A673 (cell line): ENCODE data around the gene PAQR4.

ENCODE experiments used
- EZH2 ChIP-seq: fragments of 200-600 bp; sonication (generic); IDR thresholded peaks from 2 replicates; pipeline ENCODE4 v1.6.1; 2017; ENCODE audit warnings: borderline replicate concordance, low read depth, mild to moderate bottlenecking, mixed read lengths, antibody characterized with exemption, low read length; ENCODE audit not compliant: poor library complexity, severe bottlenecking
- TF ChIP-seq, protein P1 (sequence below): fragments of 300-800, 200-600 bp; sonication (generic); conservative IDR thresholded peaks from 2 replicates; pipeline ENCODE4 v1.5.1; 2017; ENCODE audit warnings: low read depth, mild to moderate bottlenecking, antibody characterized with exemption, low read length, moderate library complexity, mixed read lengths

- no peak for TF ChIP-seq EZH2
- TF ChIP-seq, protein P1, sequence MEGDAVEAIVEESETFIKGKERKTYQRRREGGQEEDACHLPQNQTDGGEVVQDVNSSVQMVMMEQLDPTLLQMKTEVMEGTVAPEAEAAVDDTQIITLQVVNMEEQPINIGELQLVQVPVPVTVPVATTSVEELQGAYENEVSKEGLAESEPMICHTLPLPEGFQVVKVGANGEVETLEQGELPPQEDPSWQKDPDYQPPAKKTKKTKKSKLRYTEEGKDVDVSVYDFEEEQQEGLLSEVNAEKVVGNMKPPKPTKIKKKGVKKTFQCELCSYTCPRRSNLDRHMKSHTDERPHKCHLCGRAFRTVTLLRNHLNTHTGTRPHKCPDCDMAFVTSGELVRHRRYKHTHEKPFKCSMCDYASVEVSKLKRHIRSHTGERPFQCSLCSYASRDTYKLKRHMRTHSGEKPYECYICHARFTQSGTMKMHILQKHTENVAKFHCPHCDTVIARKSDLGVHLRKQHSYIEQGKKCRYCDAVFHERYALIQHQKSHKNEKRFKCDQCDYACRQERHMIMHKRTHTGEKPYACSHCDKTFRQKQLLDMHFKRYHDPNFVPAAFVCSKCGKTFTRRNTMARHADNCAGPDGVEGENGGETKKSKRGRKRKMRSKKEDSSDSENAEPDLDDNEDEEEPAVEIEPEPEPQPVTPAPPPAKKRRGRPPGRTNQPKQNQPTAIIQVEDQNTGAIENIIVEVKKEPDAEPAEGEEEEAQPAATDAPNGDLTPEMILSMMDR, result no peak
Measured at GRCh38 chr16:2937170-2937569, 32.0 kb upstream of the PAQR4 start.
